H9 (cell line): ENCODE results near the gene IMPA2. TPM values are rescaled to one million over a fixed set of nuclear protein-coding genes. Genes with fewer than 3 reads are reported as not detected.

ENCODE experiments used
- DNase-seq: peaks from one replicate; pipeline ENCODE4 v3.0.0-alpha.2; 2017
- H2AFZ ChIP-seq: one replicate; pipeline ENCODE4 v1.6.1; 2013; ENCODE audit warnings: mild to moderate bottlenecking, low read length, control low read depth, moderate library complexity
- H2AK5ac ChIP-seq: 2 replicates; pipeline ENCODE4 v1.6.1; 2013; ENCODE audit warnings: low read length, control low read depth, mixed read lengths; ENCODE audit not compliant: insufficient read length
- H2BK120ac ChIP-seq: one replicate; pipeline ENCODE4 v1.6.1; 2013; ENCODE audit warnings: low read depth, mild to moderate bottlenecking, low read length, control low read depth, inconsistent platforms; ENCODE audit not compliant: poor library complexity, severe bottlenecking
- H2BK12ac ChIP-seq: 2 replicates; pipeline ENCODE4 v1.6.1; 2013; ENCODE audit warnings: low read length, control low read depth, mixed read lengths, low read depth; ENCODE audit not compliant: insufficient read length
- H2BK15ac ChIP-seq: 2 replicates; pipeline ENCODE4 v1.6.1; 2013; ENCODE audit warnings: low read depth, low read length, control low read depth
- H2BK20ac ChIP-seq: one replicate; pipeline ENCODE4 v1.6.1; 2013; ENCODE audit warnings: low read depth, mild to moderate bottlenecking, low read length, control low read depth, inconsistent platforms; ENCODE audit not compliant: poor library complexity, severe bottlenecking
- H2BK5ac ChIP-seq: 2 replicates; pipeline ENCODE4 v1.6.1; 2013; ENCODE audit warnings: low read length, control low read depth, mixed read lengths; ENCODE audit not compliant: insufficient read length
- H3K14ac ChIP-seq: 2 replicates; pipeline ENCODE4 v1.6.1; 2013; ENCODE audit warnings: low read length, control low read depth; ENCODE audit not compliant: insufficient read depth
- H3K18ac ChIP-seq: 2 replicates; pipeline ENCODE4 v1.6.1; 2013; ENCODE audit warnings: low read depth, mild to moderate bottlenecking, mixed read lengths, low read length, control low read depth; ENCODE audit not compliant: insufficient read length
- H3K23ac ChIP-seq: 2 replicates; pipeline ENCODE4 v1.6.1; 2013; ENCODE audit warnings: low read length, control low read depth, mixed read lengths, low read depth; ENCODE audit not compliant: insufficient read length
- H3K23me2 ChIP-seq: 2 replicates; pipeline ENCODE4 v1.6.1; 2013; ENCODE audit warnings: low read depth, mild to moderate bottlenecking, mixed read lengths, low read length, control low read depth; ENCODE audit not compliant: insufficient read length, poor library complexity, severe bottlenecking
- H3K27ac ChIP-seq: 2 replicates; pipeline ENCODE4 v1.5.1; 2013; ENCODE audit warnings: low read length, control low read depth, mixed read lengths, low read depth; ENCODE audit not compliant: insufficient read length
- H3K27me3 ChIP-seq: 2 replicates; pipeline ENCODE4 v1.6.1; 2013; ENCODE audit warnings: low read length, control low read depth, inconsistent platforms; ENCODE audit not compliant: insufficient read depth
- H3K4ac ChIP-seq: 2 replicates; pipeline ENCODE4 v1.6.1; 2013; ENCODE audit warnings: low read depth, mild to moderate bottlenecking, control low read depth, inconsistent platforms, low read length, moderate library complexity
- H3K4me1 ChIP-seq: 2 replicates; pipeline ENCODE4 v1.6.1; 2013; ENCODE audit warnings: low read length, control low read depth, inconsistent platforms; ENCODE audit not compliant: insufficient read depth
- H3K4me2 ChIP-seq: 2 replicates; pipeline ENCODE4 v1.6.1; 2013; ENCODE audit warnings: low read length, control low read depth, mixed read lengths; ENCODE audit not compliant: insufficient read length, insufficient read depth
- H3K56ac ChIP-seq: 2 replicates; pipeline ENCODE4 v1.6.1; 2013; ENCODE audit warnings: low read depth, mild to moderate bottlenecking, mixed read lengths, low read length, control low read depth; ENCODE audit not compliant: insufficient read length
- H3K79me1 ChIP-seq: 2 replicates; pipeline ENCODE4 v1.6.1; 2013; ENCODE audit warnings: low read depth, mild to moderate bottlenecking, moderate library complexity, low read length, control low read depth, inconsistent platforms; ENCODE audit not compliant: insufficient read depth, poor library complexity, severe bottlenecking
- H3K79me2 ChIP-seq: 2 replicates; pipeline ENCODE4 v1.6.1; 2013; ENCODE audit warnings: low read length, control low read depth, inconsistent platforms; ENCODE audit not compliant: insufficient read depth
- H3K9ac ChIP-seq: 2 replicates; pipeline ENCODE4 v1.6.1; 2013; ENCODE audit warnings: low read length, control low read depth, mixed read lengths; ENCODE audit not compliant: insufficient read length; ENCODE audit errors: extremely low read depth
- H3K9me3 ChIP-seq: one replicate; pipeline ENCODE4 v1.6.1; 2013; ENCODE audit warnings: low read depth, low read length, inconsistent platforms; ENCODE audit not compliant: control insufficient read depth
- H3T11ph ChIP-seq: one replicate; pipeline ENCODE4 v1.6.1; 2013; ENCODE audit warnings: mild to moderate bottlenecking, low read length, control low read depth, inconsistent platforms
- H4K20me1 ChIP-seq: one replicate; pipeline ENCODE4 v1.6.1; 2013; ENCODE audit not compliant: control insufficient read depth, insufficient read length, insufficient read depth
- H4K5ac ChIP-seq: 2 replicates; pipeline ENCODE4 v1.6.1; 2013; ENCODE audit warnings: low read depth, mild to moderate bottlenecking, mixed read lengths, low read length, control low read depth; ENCODE audit not compliant: insufficient read length
- H4K8ac ChIP-seq: replicated peaks from 2 replicates; pipeline ENCODE4 v1.6.1; 2013; ENCODE audit warnings: low read length, control low read depth, mixed read lengths, low read depth; ENCODE audit not compliant: insufficient read length
- H4K91ac ChIP-seq: 2 replicates; pipeline ENCODE4 v1.6.1; 2013; ENCODE audit warnings: low read depth, mild to moderate bottlenecking, moderate library complexity, mixed read lengths, low read length, control low read depth; ENCODE audit not compliant: insufficient read length
- H3K27ac Mint-ChIP-seq, 3 experiments: 2 replicates in 2 of 3; 3 replicates in 1 of 3; pipeline ENCODE4 v1.8.0; 2020 to 2021; ENCODE audit warnings: mixed read lengths in 3 of 3, mild to moderate bottlenecking in 1 of 3, moderate library complexity in 1 of 3
- H3K27me3 Mint-ChIP-seq: 2 replicates; pipeline ENCODE4 v1.8.0; 2021; ENCODE audit warnings: low read depth, mild to moderate bottlenecking, moderate library complexity, mixed read lengths
- H3K36me3 Mint-ChIP-seq, 3 experiments: 2 replicates in 2 of 3; 3 replicates in 1 of 3; pipeline ENCODE4 v1.8.0; 2020 to 2021; ENCODE audit warnings: low read depth in 3 of 3, mixed read lengths in 3 of 3; ENCODE audit not compliant: insufficient read depth in 1 of 3
- H3K4me1 Mint-ChIP-seq, 2 experiments: 2 replicates each; pipeline ENCODE4 v1.8.0; 2020; ENCODE audit warnings: mixed read lengths in 2 of 2
- H3K4me3 Mint-ChIP-seq, 2 experiments: 2 replicates in 1 of 2; 3 replicates in 1 of 2; pipeline ENCODE4 v1.8.0; 2020 to 2021; ENCODE audit warnings: mild to moderate bottlenecking in 2 of 2, mixed read lengths in 2 of 2, moderate library complexity in 1 of 2
- H3K9me3 Mint-ChIP-seq, 2 experiments: 2 replicates in 1 of 2; 3 replicates in 1 of 2; pipeline ENCODE4 v1.8.0; 2020; ENCODE audit warnings: mild to moderate bottlenecking in 2 of 2, mixed read lengths in 2 of 2, moderate library complexity in 1 of 2
- CTCF ChIP-seq: fragments of 200-600 bp; sonication (generic); conservative IDR thresholded peaks from 3 replicates; pipeline ENCODE4 v1.8.0; 2021; ENCODE audit warnings: antibody characterized with exemption, mild to moderate bottlenecking
- WGBS: extraction: QIAGEN DNeasy Blood & Tissue Kit; methylation state at CpG from one replicate; pipeline ENCODE4 v1.1.7; 2013; ENCODE audit warnings: missing lambda C conversion rate, low lambda C conversion rate, mixed read lengths; ENCODE audit not compliant: insufficient read length; ENCODE audit errors: extremely low coverage; 5-methylcytosine and 5-hydroxymethylcytosine counted together
- total RNA-seq: library from RNA; stranded (reverse); gene quantifications from 2 replicates; pipeline ENCODE4 v1.2.1, GENCODE V29; 2021

IMPA2 gene
- total RNA-seq, 1 experiment from 2014 or later: 73.8 TPM

GRCh38 chr18:11999429-11999828 lies 18.1 kb downstream of the IMPA2 start:
- H4K5ac ChIP-seq: no peak overlapping the region

More at GRCh38 chr18:11999429-11999828, 18.1 kb downstream of the IMPA2 start:
- no peak overlapping the region for H2AK5ac ChIP-seq
- peaks cover 21 to 26% of the 10 kb centered on the region in 2 experiments for H3K4me1 Mint-ChIP-seq
- no peak overlapping the region for H2BK12ac ChIP-seq
- peaks cover 11% of the 10 kb centered on the region; the same call in 1 of the 2 replicates for H3K4me1 ChIP-seq
- H3K79me1 ChIP-seq: no peaks in the 10 kb centered on the region
- TF ChIP-seq CTCF: no peak
- H3K36me3 Mint-ChIP-seq: peaks cover 15 to 34% (median 30%) of the 10 kb centered on the region in 3 experiments
- no peak overlapping the region for H3K27ac ChIP-seq
- H3K56ac ChIP-seq: no peak overlapping the region
- H2BK120ac ChIP-seq: no peak overlapping the region
- H4K20me1 ChIP-seq: peaks cover 2% of the 10 kb centered on the region
- no peaks in the 10 kb centered on the region for H3K9me3 ChIP-seq
- no peak overlapping the region for H3K14ac ChIP-seq
- H2BK15ac ChIP-seq: no peak overlapping the region
- no peak overlapping the region for H3K9ac ChIP-seq
- H3K27ac Mint-ChIP-seq: 0 out of 7 replicates have a peak overlapping the region, but pooled peaks of 1 of the 3 experiments have one; percentile 4
- no peak overlapping the region for H3K18ac ChIP-seq
- WGBS: no CpG with 5 or more reads among the region's 7 CpGs
- no peak overlapping the region for H2BK20ac ChIP-seq
- no peak overlapping the region for H4K8ac ChIP-seq
- no peak overlapping the region for H3T11ph ChIP-seq
- no peaks in the 10 kb centered on the region for H3K23me2 ChIP-seq
- no peak overlapping the region for H3K4me3 Mint-ChIP-seq
- no peaks in the 10 kb centered on the region for H3K27me3 ChIP-seq
- H2AFZ ChIP-seq: no peak overlapping the region
- H3K4ac ChIP-seq: no peak overlapping the region
- H2BK5ac ChIP-seq: no peak overlapping the region
- no peak overlapping the region for H4K91ac ChIP-seq
- H3K27me3 Mint-ChIP-seq: no peaks in the 10 kb centered on the region
- no peak overlapping the region for H3K4me2 ChIP-seq
- no peak overlapping the region for H3K23ac ChIP-seq
- no peak for DNase-seq
- H3K79me2 ChIP-seq: peaks cover 7% of the 10 kb centered on the region; the same call in 1 of the 2 replicates
- H3K9me3 Mint-ChIP-seq: no peaks in the 10 kb centered on the region
